Esophagus muscularis mucosa (tissue), 4 donors: ENCODE measurements around the gene QTRT2.

Experiments
- CTCF ChIP-seq, 3 experiments: fragments of 200-600 bp in 2 of 3; fragments of 450-650 bp in 1 of 3; sonication (generic) in 2 of 3; IDR thresholded peaks; one replicate each; pipeline ENCODE4 v1.5.1; 2017 to 2019; ENCODE audit warnings: antibody characterized with exemption in 3 of 3, mild to moderate bottlenecking in 2 of 3, moderate library complexity in 1 of 3
- EP300 ChIP-seq: sonication (generic); formaldehyde crosslinking; IDR thresholded peaks from one replicate; pipeline ENCODE4 v1.6.1; 2017; ENCODE audit warnings: antibody characterized with exemption
- POLR2AphosphoS5 ChIP-seq, 2 donors: sonication (generic); formaldehyde crosslinking; IDR thresholded peaks; one replicate each; pipeline ENCODE4 v1.6.1; 2017; ENCODE audit warnings: antibody characterized with exemption in 2 of 2

DNA sequence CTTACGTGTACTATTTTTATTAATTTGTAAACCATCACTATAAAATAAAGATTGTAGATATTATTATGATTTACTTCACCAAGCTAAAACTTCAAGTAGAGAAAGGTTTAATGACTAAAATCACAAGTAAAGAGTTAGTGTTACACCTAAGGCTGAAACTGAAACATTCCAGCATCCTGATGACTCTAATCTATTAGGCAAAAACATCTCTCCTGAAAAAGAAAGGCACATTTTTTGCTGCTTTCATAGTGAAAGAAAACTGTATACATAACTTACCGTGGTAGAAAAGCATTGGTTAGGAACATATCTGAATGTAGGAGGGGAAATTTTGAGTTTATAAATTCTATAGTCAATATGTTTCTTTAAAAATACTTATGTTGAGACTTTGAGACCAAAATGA is 35.6 kb upstream of the QTRT2 start:
- TF ChIP-seq CTCF (IDR thresholded peaks at IDR 0.05) (no peak), EP300 (no peak), POLR2AphosphoS5 (IDR thresholded peaks at IDR 0.05) (no peak)
